DMS53 treated with DMSO at 0.1 percent for 48 hours (cell line): ENCODE results near the gene ZNF230.

ENCODE experiments used
- DNase-seq: peaks from one replicate; lab custom pipeline; 2025; ENCODE audit not compliant: unreplicated experiment; lab: John Stamatoyannopoulos, UW

ZNF230 gene

GRCh38 chr19:44032001-44032610 is 29.3 kb downstream of the ZNF230 start:
- no peak for DNase-seq

- no peak for DNase-seq
Observed at GRCh38 chr19:44042147-44042546, 39.4 kb downstream of the ZNF230 start.

- peak; percentile 92 for DNase-seq
Observed at GRCh38 chr19:44050740-44051649, 48.2 kb downstream of the ZNF230 start.

- peak; percentile 99 for DNase-seq
Observed at GRCh38 chr19:44051650-44052402, 49.1 kb downstream of the ZNF230 start, which contains the start of gene ZNF223. Gene ZNF223, plus strand, starts transcription at chr19:44052036. Its CDS starts 3,141 bp downstream, at chr19:44055177.

- no peak for DNase-seq
Observed at GRCh38 chr19:44055870-44056269, 53.1 kb downstream of the ZNF230 start.

- no peak for DNase-seq
Observed at GRCh38 chr19:44059229-44059628, 56.5 kb downstream of the ZNF230 start.

- DNase-seq = no peak
Observed at GRCh38 chr19:44061038-44061437, 58.3 kb downstream of the ZNF230 start.
